HEK293T (cell line): ENCODE data around the gene NMS.

Experiments used
- ELF4 ChIP-seq: fragments of 450-650 bp; IDR thresholded peaks from 2 replicates; pipeline ENCODE4 v1.6.1; 2017; ENCODE audit warnings: antibody characterized with exemption
- FOXA1 ChIP-seq: fragments of 450-650 bp; IDR thresholded peaks from 2 replicates; pipeline ENCODE4 v1.6.1; 2016; ENCODE audit warnings: mild to moderate bottlenecking
- HDGF ChIP-seq: fragments of 450-650 bp; IDR thresholded peaks from 2 replicates; pipeline ENCODE4 v1.6.1; 2017; ENCODE audit warnings: antibody characterized with exemption, borderline replicate concordance
- L3MBTL2 ChIP-seq: fragments of 450-650 bp; conservative IDR thresholded peaks from 2 replicates; pipeline ENCODE4 v1.6.1; 2016; ENCODE audit warnings: mild to moderate bottlenecking
- SUZ12 ChIP-seq: fragments of 450-650 bp; IDR thresholded peaks from 2 replicates; pipeline ENCODE4 v1.6.1; 2016; ENCODE audit warnings: mild to moderate bottlenecking
- TARDBP ChIP-seq: fragments of 450-650 bp; IDR thresholded peaks from 2 replicates; pipeline ENCODE4 v1.6.1; 2016

GRCh38 chr2:100423631-100424030 is 46.7 kb upstream of the NMS start:
- TF ChIP-seq L3MBTL2 = no peak
- TF ChIP-seq FOXA1 = no peak
- no peak for TF ChIP-seq TARDBP
- no peak for TF ChIP-seq ELF4
- no peak for TF ChIP-seq HDGF
- no peak for TF ChIP-seq SUZ12
